Panc1 (cell line): Measurements from ENCODE around the gene PPP1R26.

Experiments used
- CTCF ChIP-seq: fragments of 450-650 bp; IDR thresholded peaks from 2 replicates; pipeline ENCODE4 v1.5.1; 2017; ENCODE audit warnings: mild to moderate bottlenecking
- POLR2AphosphoS5 ChIP-seq: IDR thresholded peaks from 2 replicates; pipeline ENCODE4 v1.6.1; 2012; ENCODE audit warnings: mild to moderate bottlenecking, low read depth, low read length, moderate library complexity
- SIN3A ChIP-seq: IDR thresholded peaks from 2 replicates; pipeline ENCODE4 v1.6.1; 2012; ENCODE audit warnings: low read depth, mild to moderate bottlenecking, low read length, moderate library complexity, borderline replicate concordance; ENCODE audit not compliant: insufficient read depth
- TF ChIP-seq, protein P1 (sequence below), 2 experiments: IDR thresholded peaks; 2 replicates each; pipeline ENCODE4 v1.6.1; 2011 to 2012; ENCODE audit warnings: low read depth in 2 of 2, control low read depth in 1 of 2, low read length in 1 of 2, mild to moderate bottlenecking in 1 of 2, moderate library complexity in 1 of 2; ENCODE audit not compliant: insufficient read depth in 1 of 2

GRCh38 chr9:135482015-135482754 lies 2.6 kb downstream of the PPP1R26 start:
- TF ChIP-seq CTCF (no peak), POLR2AphosphoS5 (no peak), SIN3A (no peak)
- TF ChIP-seq, protein P1, sequence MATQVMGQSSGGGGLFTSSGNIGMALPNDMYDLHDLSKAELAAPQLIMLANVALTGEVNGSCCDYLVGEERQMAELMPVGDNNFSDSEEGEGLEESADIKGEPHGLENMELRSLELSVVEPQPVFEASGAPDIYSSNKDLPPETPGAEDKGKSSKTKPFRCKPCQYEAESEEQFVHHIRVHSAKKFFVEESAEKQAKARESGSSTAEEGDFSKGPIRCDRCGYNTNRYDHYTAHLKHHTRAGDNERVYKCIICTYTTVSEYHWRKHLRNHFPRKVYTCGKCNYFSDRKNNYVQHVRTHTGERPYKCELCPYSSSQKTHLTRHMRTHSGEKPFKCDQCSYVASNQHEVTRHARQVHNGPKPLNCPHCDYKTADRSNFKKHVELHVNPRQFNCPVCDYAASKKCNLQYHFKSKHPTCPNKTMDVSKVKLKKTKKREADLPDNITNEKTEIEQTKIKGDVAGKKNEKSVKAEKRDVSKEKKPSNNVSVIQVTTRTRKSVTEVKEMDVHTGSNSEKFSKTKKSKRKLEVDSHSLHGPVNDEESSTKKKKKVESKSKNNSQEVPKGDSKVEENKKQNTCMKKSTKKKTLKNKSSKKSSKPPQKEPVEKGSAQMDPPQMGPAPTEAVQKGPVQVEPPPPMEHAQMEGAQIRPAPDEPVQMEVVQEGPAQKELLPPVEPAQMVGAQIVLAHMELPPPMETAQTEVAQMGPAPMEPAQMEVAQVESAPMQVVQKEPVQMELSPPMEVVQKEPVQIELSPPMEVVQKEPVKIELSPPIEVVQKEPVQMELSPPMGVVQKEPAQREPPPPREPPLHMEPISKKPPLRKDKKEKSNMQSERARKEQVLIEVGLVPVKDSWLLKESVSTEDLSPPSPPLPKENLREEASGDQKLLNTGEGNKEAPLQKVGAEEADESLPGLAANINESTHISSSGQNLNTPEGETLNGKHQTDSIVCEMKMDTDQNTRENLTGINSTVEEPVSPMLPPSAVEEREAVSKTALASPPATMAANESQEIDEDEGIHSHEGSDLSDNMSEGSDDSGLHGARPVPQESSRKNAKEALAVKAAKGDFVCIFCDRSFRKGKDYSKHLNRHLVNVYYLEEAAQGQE (IDR thresholded peaks at IDR 0.05; ENCODE audit: insufficient read depth in 1 of 2, low read depth in 2 of 2, low read length in 1 of 2): no peak
